ENCODE data around the gene WDR38.
"Not testable (repeated sequence)": the region's sequence is repeated elsewhere in the genome, so short reads cannot be mapped to it uniquely, and the experiment has no call there.

Gene WDR38

DNA sequence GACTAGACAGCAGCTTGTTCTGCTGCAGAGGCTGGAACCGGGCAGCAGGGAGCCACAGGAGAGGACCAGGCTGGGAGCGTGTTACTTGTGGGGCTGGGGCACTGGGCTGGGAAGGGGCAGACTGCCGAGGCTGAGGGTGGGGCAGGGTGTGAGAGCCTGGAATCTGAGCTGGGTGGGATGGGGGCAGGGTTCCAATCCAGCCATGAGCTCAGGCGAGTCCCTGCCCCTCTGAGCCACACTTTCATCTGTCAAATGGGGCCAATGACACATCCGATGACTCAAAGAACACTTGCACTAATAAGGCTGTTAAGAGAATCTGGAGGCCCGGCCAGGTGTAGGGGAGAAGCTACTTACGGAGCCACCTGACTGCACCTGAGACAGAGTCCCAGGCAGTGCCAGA is 18.7 kb upstream of the WDR38 start:
- no peak for DNase-seq (ENCODE audit: low read depth)

DNA sequence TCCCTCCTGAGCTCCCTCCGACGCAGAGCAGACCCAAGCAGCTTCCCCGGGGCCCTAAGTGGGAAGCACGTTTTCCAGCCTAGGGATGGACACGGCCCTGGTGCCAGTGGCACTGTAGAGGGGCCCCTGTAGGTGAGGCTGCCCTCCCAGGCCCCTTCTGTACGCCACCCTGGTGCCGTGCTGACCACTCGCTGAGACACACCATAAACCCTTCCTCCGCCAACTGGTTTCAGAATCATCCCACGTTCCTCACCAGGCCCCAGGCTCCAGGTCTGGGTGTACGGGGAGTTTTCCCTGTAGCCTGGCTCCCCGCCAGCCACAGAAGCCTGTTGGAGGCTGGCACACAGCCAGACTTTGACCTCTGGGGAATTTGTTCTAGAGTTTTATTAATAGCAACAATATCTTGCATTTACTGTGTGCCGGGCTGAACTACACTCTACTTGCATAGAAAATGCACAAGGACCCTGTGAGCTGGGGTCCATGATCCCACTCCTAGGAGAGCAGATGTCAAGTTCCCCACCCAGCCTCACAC is 18.2 kb upstream of the WDR38 start:
- no peak for DNase-seq (ENCODE audit: low read depth)

DNA sequence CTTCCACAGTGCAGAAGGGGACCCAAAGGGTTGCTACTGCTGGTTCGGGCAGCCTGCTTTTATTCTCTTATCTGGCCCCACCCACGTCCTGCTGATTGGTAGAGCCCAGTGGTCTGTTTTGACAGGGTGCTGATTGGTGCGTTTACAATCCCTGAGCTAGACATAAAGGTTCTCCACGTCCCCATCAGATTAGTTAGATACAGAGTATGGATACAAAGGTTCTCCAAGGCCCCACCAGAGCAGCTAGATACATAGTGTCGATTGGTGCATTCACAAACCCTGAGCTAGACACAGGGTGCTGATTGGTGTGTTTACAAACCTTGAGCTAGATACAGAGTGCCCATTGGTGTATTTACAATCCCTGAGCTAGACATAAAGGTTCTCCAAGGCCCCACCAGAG is 15.1 kb upstream of the WDR38 start:
- DNase-seq (ENCODE audit: low read depth) = not testable (repeated sequence)

DNA sequence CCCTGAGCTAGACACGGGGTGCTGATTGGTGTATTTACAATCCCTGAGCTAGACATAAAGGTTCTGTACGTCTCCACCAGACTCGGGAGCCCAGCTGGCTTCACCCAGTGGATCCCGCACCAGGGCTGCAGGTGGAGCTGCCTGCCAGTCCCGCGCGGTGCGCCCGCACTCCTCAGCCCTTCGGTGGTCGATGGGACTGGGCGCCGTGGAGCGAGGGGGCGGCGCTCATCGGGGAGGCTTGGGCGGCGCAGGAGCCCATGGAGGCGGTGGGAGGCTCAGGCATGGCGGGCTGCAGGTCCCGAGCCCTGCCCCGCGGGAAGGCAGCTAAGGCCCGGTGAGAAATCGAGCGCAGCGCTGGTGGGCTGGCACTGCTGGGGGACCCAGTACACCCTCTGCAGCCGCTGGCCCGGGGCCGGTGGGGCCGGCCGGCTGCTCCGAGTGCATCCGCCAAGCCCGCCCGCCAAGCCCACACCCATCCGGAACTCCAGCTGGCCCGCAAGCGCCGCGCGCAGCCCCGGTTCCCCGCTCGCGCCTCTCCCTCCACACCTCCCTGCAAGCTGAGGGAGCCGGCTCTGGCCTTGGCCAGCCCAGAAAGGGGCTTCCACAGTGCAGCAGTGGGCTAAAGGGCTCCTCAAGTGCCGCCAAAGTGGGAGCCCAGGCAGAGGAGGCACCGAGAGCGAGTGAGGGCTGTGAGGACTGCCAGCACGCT is 14.5 kb upstream of the WDR38 start:
- not testable (repeated sequence) for DNase-seq (ENCODE audit: low read depth)

DNA sequence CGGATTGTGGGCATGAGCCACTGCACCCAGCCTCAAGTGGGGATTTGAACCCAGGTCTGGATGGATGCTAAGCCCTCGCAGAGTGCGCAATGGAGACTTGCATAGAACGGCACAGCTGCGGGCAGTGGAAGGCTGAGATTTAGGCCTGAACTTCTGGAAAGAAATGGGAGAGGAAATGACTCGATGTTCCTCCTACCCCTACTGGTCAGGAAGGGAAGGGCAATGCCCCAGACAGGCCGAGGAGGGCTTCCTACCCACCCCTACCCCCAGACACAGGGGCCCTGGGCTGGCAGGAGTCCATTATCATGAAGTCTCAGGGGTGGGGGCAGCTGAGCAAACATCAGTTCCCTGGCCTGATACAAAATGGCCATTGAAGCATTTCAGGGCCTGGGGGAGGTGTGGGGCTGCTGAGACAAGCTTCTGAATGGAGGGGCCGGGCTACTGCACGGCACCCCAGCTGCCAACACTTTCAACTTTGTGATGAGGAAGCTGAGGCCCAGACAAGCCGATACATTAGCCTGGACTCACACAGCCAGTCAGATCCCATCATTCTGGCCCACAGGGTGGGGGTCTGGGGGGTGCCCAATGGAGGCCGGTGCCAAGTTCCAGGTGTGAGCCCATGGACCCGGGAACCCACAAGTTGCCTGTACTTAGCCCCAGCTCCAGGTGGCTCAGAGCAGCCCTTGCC is 13.5 kb upstream of the WDR38 start:
- DNase-seq (ENCODE audit: low read depth) = no peak

DNA sequence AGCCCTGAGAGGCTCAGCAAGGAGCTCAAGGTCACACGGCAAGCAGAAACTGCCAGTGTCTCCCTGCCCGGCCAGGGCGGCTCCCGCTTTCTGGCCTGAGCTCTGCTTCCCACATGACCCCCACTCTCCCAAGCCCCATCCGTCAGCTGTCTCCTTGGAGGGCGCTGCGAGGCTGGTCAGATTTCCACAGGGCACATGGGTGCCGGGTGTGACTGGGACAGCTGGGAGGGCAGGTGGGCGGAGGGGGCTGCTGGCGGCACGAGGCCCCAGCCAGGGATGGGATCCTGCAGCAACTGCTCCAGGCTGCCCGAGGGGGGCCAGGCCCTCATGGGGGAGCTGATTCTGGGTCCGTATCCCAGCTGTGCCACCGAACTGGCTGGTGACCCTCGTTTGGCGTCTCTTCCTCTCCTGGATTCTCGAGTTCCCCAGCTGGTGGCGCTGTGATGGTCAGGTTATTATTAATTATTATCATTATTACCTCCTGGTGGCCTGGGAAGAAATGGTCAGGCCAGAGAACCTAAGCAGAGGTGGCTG is 12.9 kb upstream of the WDR38 start:
- DNase-seq (ENCODE audit: low read depth) = no peak

DNA sequence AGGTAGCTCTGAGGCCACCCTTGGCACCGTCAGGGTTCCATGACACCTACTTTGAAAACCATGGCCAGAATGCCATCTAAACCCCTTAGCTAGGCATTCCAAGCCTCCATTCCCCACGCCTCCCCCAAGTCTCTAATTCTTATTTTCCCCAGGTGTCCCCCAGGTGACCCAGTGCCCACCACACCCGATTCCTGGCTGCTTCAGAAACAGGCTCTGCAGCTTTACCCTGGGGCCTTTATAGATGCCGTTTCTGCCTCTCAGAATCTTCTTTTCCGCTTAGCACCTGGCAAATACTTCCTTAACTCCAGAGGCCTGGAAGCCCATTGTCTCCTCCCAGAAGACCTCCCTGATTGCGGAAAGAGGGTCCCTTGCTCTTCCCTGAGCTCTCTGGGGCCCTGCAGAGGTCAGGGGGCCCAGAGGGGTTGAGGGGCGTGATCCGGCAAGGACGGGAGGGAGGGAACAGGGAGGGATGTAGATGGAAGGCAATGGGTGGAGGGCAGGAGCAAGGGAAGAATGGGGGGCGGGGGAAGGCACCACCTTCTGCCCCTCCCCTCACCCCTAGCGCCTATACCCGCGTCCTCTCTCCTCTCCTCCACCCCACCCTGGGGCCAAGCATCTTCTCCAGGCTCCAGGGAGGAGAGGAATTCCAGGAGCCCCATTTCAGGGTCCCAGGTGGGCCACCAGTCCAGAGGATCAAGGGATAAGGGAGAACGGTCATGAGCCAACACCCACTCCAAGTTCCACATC is 12.0 kb upstream of the WDR38 start:
- no peak for DNase-seq (ENCODE audit: low read depth)

DNA sequence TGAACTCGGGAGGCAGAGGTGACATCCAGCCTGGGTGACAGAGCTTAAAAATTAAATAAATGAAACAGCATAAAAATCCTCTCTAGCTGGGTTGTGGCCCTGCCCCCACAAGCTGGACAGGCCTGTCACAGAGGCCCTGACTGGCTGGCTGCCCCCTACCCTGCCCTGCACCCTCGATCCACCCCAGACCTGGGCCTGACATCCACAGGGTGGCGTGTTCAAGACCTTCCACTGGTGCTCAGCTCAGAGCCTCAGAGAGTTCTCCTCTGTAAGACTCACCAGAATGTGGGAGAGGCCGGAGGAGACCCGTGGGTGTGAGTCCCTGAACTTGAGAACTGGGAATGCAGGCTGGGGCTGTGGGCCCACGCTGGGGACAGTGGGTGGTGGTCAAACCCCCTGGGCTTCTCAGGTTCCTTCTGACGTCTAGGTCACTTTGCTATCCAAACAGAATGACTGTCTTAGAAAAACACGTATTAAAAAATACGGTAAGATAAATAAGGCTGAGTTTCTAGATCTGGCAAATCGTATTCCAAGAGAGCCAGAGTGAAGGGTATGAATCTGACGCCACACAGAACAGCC is 9.7 kb upstream of the WDR38 start:
- DNase-seq (ENCODE audit: low read depth) = no peak

DNA sequence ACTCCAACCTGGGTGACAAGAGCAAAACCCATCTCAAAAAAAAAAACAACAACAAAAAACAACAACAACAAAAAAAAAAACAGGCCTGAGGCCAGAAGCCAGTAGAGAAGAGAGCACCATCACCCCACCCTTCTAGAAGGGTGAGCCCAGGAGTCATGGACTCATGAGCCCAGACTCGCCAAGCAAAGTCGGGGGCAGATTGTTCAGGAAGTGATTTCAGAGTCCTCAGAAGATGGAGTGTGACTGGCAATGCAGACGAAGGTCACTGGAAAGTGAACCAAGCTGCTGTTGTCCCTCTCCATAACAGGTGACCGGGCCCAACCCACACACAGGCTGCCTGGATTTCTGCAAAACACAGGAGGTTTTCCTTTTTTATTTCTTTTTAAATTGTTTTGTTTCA is 9.0 kb upstream of the WDR38 start:
- no peak for DNase-seq (ENCODE audit: low read depth)

DNA sequence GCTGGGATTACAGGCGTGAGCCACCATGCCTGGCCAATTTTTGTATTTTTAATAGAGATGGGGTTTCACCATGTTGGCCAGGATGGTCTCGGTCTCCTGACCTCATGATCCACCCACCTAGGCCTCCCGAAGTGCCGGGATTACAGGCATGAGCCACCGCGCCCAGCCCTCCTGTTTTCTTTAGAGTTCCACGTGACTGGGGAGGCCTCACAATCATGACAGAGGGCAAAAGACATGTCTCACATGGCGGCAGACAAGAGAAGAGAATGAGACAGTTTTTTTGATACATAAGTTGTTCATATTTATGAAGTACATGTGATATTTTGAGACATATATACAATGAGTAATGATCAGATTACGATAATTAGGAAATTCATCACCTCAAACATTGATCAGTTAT is 6.8 kb upstream of the WDR38 start:
- not testable (repeated sequence) for DNase-seq (ENCODE audit: low read depth)

DNA sequence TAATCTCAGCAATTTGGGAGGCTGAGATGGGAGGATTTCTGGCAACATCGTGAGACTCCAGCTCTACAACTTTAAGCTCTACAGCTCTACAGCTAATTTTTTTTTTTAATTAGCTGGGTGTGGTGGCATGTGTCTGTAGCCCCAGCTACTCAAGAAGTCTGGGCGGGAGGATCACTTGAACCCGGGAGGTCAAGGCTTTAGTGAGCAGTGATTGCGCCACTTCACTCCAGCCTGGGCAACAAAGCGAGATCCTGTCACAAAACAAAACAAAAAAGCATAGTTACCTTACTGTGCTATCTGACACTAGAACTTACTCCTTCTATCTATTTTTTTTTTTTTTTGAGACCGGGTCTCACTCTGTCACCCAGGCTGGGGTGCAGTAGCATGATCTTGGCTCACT is 6.3 kb upstream of the WDR38 start:
- no peak for DNase-seq (ENCODE audit: low read depth)

DNA sequence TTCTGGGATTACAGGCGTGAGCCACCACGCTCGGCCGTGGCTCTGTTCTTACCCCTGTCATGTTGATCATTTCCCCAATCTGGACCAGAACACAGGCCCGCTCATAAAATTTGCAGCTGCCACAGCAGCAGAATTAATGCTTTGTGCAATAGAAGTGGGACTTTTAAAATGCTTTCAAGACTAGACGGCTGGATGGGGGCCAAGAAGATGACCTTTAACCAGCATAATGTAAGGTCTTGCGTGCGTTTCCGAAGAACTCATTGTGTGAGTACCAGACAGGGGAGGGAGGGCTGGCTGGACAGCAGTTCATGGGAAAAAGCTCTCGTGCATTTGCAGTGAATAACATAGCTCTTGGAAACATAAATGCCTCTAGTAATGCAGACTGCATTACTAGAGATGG is 3.5 kb upstream of the WDR38 start:
- no peak for DNase-seq (ENCODE audit: low read depth)

DNA sequence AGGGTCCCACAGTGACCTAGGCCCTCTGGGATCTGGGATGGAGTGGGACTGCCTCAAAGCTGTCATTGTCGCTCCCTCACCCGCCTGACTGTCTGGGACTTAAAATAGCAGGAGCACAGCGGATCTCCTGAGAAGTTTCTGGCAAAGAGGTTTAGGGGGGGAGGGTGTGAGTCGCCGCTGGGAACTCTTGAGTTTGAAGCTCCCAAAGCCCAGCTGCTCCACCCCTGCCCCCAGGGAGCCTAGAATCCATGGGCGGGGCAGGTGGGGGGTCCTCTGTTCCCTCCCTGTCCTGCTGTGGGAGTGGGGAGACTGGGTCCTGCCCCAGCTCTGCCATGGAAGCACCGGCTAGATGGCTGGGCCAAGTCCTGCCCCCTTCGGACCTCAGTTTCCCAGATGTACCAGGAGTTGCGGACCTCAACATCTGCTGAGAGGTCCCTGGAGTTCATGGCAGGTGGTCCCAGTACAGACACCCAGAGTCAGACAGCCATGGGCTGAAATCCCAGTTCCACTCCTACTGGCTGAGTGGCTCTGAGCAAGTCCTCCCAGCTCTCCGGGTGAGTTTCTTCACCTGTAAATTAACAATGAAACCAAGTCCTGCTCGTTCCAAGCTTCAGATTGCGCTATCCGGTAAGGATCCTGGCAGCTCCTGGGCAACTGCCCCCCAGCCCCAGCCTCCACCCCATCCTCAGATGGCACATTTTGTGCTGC is 985 bp upstream of the WDR38 start:
- DNase-seq (ENCODE audit: low read depth) = no peak

DNA sequence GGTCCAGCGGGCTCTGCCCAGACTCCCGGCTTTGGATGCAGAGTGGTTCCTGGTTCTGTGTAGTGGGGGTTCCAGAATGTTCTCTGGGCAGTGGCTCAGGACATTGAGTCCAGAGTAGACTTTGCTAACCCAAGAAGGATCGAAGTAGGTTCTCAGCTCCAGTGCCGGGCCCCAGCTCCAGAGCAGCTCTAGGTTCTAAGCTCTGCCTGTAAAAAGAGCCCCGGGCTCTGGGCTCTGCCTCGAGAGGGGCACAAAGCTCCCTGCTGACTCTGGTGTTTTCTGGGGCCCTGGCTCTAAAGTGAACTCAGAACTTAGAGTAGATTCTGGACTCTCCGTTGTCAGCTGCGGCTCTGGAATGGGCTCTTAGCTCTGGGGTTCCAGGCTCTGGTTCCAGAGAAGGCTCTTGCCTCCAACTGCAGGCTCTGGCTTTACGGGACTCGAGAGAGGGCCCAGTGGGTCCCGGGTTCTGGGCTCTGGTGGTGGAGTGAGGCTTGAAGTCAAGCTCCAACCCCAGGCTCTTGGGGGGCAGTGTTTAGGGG is 414 bp downstream of the WDR38 start:
- DNase-seq (ENCODE audit: low read depth) = no peak

DNA sequence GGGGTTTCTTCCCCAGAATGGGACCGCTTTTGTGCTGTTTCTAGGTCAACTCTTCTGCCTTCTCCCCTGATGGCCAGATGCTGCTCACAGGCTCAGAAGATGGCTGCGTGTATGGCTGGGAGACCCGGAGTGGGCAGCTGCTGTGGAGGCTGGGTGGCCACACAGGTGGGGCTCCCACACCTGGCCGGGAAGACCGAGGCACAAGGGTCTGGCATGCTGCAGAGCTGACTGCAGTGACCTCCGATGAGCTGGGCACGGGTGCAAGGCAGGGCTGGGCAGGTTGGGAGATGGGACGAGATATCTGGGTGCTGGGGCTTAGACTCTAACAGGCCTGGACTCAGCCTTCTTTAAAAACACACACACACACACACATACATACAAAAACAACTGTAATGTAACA is 901 bp downstream of the WDR38 start:
- DNase-seq (ENCODE audit: low read depth) = no peak

DNA sequence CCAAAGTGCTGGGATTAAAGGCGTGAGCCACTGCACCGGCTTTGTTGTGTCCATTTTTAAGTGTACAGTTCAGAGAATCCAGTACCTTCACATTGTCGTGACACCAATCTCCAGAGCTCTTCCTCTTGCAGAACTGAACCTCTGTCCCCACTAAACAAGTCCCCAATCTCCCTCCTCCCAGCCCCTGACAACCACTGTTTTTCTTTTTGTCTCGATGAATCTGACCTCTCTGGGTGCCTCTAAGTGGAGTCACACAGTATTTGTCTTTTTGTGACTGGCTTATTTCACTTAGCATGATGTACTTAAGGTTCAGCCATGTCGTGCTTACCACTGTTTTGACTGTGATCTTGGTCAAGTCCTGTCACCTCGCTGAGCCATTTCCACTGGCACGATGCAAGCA is 1.6 kb downstream of the WDR38 start:
- no peak for DNase-seq (ENCODE audit: low read depth)

DNA sequence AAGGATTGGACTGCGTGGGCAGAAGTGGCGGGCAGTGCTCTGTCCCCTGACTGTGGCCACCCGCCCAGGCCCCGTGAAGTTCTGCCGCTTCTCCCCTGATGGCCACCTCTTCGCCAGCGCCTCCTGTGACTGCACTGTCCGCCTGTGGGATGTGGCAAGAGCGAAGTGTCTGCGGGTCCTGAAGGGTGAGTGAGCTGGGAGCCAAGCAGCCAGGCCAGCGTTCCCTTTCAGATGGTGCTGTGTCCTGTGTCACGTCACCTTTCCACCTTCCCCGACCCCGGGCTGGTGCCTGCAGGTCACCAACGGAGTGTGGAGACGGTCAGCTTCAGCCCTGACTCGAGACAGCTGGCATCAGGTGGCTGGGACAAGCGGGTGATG is 2.3 kb downstream of the WDR38 start:
- DNase-seq (ENCODE audit: low read depth) = no peak

DNA sequence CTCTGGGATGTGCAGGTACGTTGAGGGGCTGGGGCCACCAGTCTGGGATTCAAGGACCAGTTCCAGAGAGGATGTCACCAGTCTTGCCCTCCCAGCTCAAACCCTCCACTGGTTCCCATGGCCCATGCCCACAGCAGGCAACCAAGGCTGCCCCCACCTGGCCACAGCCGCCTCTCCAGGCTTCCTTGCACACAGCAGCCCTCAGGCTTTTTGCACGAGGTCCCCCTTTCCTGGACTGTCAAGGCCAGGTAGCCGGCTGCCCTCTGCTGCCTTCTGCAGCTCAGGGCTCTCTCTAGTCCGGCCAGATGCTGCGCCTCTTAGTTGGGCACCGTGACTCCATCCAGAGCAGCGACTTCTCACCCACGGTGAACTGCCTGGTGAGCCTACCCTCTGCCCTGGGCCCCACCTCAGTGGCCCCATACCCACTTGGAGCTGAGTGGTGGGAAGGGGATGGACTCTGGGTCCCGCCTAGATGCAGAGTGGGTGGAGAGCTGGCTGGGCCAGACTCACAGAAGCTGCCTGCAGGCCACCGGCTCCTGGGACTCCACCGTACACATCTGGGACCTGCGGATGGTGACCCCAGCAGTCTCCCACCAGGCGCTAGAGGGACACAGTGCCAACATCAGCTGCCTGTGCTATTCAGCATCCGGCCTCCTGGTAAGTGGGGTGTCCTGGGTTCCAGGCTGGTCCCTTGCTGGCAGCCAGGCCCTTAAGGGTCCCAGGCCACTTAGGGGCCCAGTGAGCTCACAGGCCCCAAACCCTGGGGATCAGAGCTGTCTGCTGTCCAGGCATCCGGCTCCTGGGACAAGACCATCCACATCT is 2.9 kb downstream of the WDR38 start:
- no peak for DNase-seq (ENCODE audit: low read depth)

DNA sequence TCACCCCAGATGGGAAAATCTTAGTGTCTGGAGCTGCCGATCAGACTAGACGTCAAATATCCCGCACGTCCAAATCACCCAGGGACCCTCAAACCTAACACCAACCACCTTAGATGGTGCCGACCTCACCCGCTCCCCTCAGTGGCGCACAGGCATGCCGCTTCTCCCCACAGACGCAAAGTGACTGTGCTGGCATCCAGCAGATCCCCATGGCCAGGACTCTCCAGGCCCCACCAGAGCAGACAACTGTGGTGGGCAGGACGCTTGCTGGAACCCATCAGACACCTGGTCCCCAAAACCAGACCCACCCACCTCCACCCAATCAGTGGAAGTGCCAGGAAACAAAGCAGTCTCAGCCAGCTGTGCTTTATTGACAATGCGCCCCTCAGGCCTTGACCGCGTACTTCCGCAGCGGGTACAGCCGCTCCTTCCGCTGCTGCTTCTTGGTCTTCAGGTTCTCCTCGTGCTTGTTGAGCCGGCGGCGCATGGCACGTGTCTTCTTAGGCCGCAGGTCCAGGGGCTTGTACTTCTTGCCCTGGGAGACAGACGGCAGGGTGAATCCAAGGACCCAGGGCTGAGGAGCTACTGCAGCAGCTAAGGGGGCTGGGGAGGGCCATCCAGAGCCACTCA is 4.4 kb downstream of the WDR38 start:
- DNase-seq (ENCODE audit: low read depth) = no peak

Data from stimulated activated CD8-positive, alpha-beta memory T cell treated with anti-CD3 and anti-CD28 coated beads, Interleukin-7, amount 100 ng/mL, for 24 hours (primary cell).